Measurements from ENCODE around the gene TNRC6B.

- TF ChIP-seq EP300 (conservative IDR thresholded peaks at IDR 0.05; ENCODE audit: poor library complexity, severe bottlenecking) (no peak), CTCF (IDR thresholded peaks at IDR 0.05; ENCODE audit: poor library complexity, severe bottlenecking) (no peak), SMC3 (conservative IDR thresholded peaks at IDR 0.05; ENCODE audit: poor library complexity) (no peak), POLR2AphosphoS5 (IDR thresholded peaks at IDR 0.05) (no peak), REST (IDR thresholded peaks at IDR 0.05; ENCODE audit: borderline replicate concordance) (no peak), EZH2 (IDR thresholded peaks at IDR 0.05; ENCODE audit: borderline replicate concordance, insufficient read depth, low read length, poor library complexity, severe bottlenecking) (no peak), RAD21 (conservative IDR thresholded peaks at IDR 0.05) (no peak), MXI1 (conservative IDR thresholded peaks at IDR 0.05; ENCODE audit: poor library complexity, severe bottlenecking) (no peak)
Observed at GRCh38 chr22:40181323-40181722, 3.6 kb downstream of the TNRC6B start.

All from neural cell (in vitro differentiated cells).